Measurements from ENCODE around the gene EGR2. TPM values are rescaled to one million over a fixed set of nuclear protein-coding genes. Genes with fewer than 3 reads are reported as not detected.

The EGR2 gene
- total RNA-seq, 1 experiment from 2014 or later, result 0.24 TPM

DNA sequence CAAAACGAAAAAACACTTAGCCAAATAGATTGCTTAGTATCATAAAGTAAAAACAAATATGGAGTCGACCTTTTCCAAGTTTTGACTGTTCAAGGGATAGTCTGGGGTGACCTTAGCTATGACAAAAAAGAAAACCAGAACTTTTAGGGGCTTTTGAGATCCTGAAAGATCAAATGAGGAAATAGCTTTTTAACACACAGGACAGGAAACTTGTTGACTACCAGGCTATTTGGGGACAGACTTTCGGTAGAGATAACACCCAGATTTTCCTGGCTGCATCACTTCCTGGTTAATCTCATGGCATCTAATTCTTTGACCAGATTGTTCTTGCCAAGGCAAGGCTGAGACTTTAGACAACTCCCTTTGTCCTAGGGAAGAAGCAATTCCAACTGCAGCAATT, 34.5 kb upstream of the EGR2 start:
- no peaks in the 10 kb centered on the region for H3K79me2 ChIP-seq (ENCODE audit: low read depth)
- no peak overlapping the region for H3K27ac ChIP-seq
- no peaks in the 10 kb centered on the region for H3K4me1 ChIP-seq (replicated peaks; ENCODE audit: insufficient read depth)
- H3K9me2 ChIP-seq (ENCODE audit: insufficient read depth), result no peaks in the 10 kb centered on the region
- DNase-seq, result no peak
- H3F3A ChIP-seq (ENCODE audit: insufficient read depth, low read depth), result no peaks in the 10 kb centered on the region
- no peak overlapping the region for H3K4me2 ChIP-seq
- TF ChIP-seq EZH2 (IDR thresholded peaks at IDR 0.05; ENCODE audit: low read depth), result no peak
- TF ChIP-seq, protein P1, sequence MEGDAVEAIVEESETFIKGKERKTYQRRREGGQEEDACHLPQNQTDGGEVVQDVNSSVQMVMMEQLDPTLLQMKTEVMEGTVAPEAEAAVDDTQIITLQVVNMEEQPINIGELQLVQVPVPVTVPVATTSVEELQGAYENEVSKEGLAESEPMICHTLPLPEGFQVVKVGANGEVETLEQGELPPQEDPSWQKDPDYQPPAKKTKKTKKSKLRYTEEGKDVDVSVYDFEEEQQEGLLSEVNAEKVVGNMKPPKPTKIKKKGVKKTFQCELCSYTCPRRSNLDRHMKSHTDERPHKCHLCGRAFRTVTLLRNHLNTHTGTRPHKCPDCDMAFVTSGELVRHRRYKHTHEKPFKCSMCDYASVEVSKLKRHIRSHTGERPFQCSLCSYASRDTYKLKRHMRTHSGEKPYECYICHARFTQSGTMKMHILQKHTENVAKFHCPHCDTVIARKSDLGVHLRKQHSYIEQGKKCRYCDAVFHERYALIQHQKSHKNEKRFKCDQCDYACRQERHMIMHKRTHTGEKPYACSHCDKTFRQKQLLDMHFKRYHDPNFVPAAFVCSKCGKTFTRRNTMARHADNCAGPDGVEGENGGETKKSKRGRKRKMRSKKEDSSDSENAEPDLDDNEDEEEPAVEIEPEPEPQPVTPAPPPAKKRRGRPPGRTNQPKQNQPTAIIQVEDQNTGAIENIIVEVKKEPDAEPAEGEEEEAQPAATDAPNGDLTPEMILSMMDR (conservative IDR thresholded peaks at IDR 0.05), result no peak
- no TSS peak for BruUV-seq (replicated peaks)
- H3K36me3 ChIP-seq (ENCODE audit: low read depth), result no peaks in the 10 kb centered on the region
- ChIA-PET POLR2A (ENCODE audit: unreplicated experiment) (no interaction called here), CTCF (no interaction called here)
- no peak overlapping the region for H2AFZ ChIP-seq
- H3K4me3 ChIP-seq, result no peak overlapping the region
- no peaks in the 10 kb centered on the region for H4K20me1 ChIP-seq (ENCODE audit: insufficient read depth)
- no peaks in the 10 kb centered on the region; the same call in 1 of the 2 replicates for H3K9me3 ChIP-seq (ENCODE audit: insufficient read depth, low read depth)
- no peaks in the 10 kb centered on the region for H3K27me3 ChIP-seq (ENCODE audit: insufficient read depth, low read depth)
- intact Hi-C loops (cut with micrococcal nuclease; ENCODE audit: unreplicated experiment), result no loop called here

DNA sequence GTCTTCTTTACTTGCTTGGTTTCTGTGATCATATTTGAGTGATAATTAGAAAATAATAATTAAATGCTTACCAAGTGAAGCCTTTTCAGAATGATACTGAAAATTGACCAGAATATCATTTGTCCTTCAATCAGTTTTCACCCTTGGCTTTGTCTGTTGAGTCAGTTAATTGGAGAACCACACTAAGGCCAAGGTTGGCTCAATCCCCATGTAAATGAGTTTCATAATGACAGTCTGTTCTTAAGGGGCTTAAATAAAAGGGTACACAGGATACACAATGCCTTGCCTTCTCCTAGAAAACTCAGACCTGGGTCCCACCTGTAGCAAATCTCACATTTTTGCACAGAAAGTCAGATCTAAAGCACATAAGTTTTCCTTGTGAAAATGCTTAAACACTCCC, 31.3 kb upstream of the EGR2 start:
- DNase-seq, result no peak
- Histone ChIP-seq H3F3A (ENCODE audit: insufficient read depth, low read depth) (no peaks in the 10 kb centered on the region), H3K9me3 (ENCODE audit: insufficient read depth, low read depth) (no peaks in the 10 kb centered on the region; the same call in 1 of the 2 replicates), H3K4me2 (no peak overlapping the region), H3K4me3 (no peak overlapping the region), H2AFZ (no peak overlapping the region), H3K36me3 (ENCODE audit: low read depth) (no peaks in the 10 kb centered on the region), H3K79me2 (ENCODE audit: low read depth) (no peaks in the 10 kb centered on the region), H3K4me1 (replicated peaks; ENCODE audit: insufficient read depth) (no peaks in the 10 kb centered on the region), H3K27me3 (ENCODE audit: insufficient read depth, low read depth) (no peaks in the 10 kb centered on the region), H3K9me2 (ENCODE audit: insufficient read depth) (no peaks in the 10 kb centered on the region), H4K20me1 (ENCODE audit: insufficient read depth) (no peaks in the 10 kb centered on the region), H3K27ac (no peak overlapping the region)
- TF ChIP-seq, protein P1 (conservative IDR thresholded peaks at IDR 0.05), result no peak
- no peak for TF ChIP-seq EZH2 (IDR thresholded peaks at IDR 0.05; ENCODE audit: low read depth)
- ChIA-PET CTCF (no interaction called here), POLR2A (ENCODE audit: unreplicated experiment) (no interaction called here)
- intact Hi-C loops (cut with micrococcal nuclease; ENCODE audit: unreplicated experiment), result no loop called here
- BruUV-seq (replicated peaks), result no TSS peak

DNA sequence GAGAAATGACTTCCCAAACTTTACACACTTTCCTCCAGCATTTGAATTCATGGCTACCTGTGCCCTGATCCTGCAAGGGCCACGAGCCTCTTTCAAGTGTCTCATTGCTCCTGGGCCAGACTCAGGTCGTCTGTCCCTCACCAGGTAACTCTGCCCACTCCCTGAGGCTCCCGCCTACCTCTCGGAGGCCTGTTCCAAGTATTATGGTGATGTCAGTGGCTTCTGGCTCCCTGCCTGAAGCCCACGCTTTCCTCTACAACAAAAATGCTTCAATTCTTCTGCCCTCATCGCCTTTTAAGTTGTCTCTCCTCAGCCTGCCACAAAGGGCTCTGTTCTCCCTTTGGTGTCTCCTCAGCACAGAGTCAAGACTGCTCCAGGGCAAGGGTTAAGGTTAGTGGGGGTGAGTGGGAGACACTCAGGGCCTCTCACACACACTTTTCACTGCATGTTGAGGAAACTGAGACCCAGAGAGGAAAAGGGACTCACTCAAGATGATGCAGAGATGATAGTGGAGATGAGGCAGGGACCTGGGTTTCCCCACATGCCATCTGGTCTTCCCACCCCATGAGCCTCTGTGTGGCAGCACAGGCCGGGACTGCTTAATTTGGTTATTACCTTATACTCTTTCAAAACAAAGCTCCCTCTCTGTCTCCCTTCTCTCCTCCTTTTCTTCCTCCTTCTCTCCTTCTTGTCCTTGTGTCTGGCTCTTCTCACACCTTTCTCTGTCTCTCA, 28.3 kb upstream of the EGR2 start:
- Histone ChIP-seq H3K9me2 (ENCODE audit: insufficient read depth) (no peaks in the 10 kb centered on the region), H3K4me3 (no peak overlapping the region), H3K79me2 (ENCODE audit: low read depth) (no peaks in the 10 kb centered on the region), H3K27ac (no peak overlapping the region), H3K36me3 (ENCODE audit: low read depth) (no peaks in the 10 kb centered on the region), H3K4me2 (no peak overlapping the region), H3K4me1 (replicated peaks; ENCODE audit: insufficient read depth) (no peaks in the 10 kb centered on the region), H3F3A (ENCODE audit: insufficient read depth, low read depth) (no peaks in the 10 kb centered on the region), H2AFZ (no peak overlapping the region), H3K9me3 (ENCODE audit: insufficient read depth, low read depth) (no peaks in the 10 kb centered on the region; the same call in 1 of the 2 replicates), H4K20me1 (ENCODE audit: insufficient read depth) (no peaks in the 10 kb centered on the region), H3K27me3 (ENCODE audit: insufficient read depth, low read depth) (no peaks in the 10 kb centered on the region)
- no TSS peak for BruUV-seq (replicated peaks)
- intact Hi-C loops (cut with micrococcal nuclease; ENCODE audit: unreplicated experiment), result no loop called here
- TF ChIP-seq, protein P1 (conservative IDR thresholded peaks at IDR 0.05), result no peak
- no peak for TF ChIP-seq EZH2 (IDR thresholded peaks at IDR 0.05; ENCODE audit: low read depth)
- POLR2A ChIA-PET (ENCODE audit: unreplicated experiment), result no interaction called here
- CTCF ChIA-PET, result no interaction called here
- DNase-seq, result no peak

Data from PC-9 (cell line).